Left ventricle myocardium inferior (tissue), 1 donor: ENCODE results near the gene MSI2. TPM values are rescaled to one million over a fixed set of nuclear protein-coding genes. Genes with fewer than 3 reads are reported as not detected.
"Not testable (repeated sequence)": the region's sequence is repeated elsewhere in the genome, so short reads cannot be mapped to it uniquely, and the experiment has no call there.

Experiments
- DNase-seq: peaks from one replicate; pipeline ENCODE4 v3.0.0-alpha.2; 2020
- H3K27ac ChIP-seq: fragments of 200-600 bp; replicated peaks from 2 replicates; pipeline ENCODE4 v1.8.0; 2021
- H3K27me3 ChIP-seq: fragments of 200-600 bp; 2 replicates; pipeline ENCODE4 v1.8.0; 2021; ENCODE audit warnings: low read depth
- H3K36me3 ChIP-seq: fragments of 200-600 bp; 2 replicates; pipeline ENCODE4 v1.8.0; 2021
- H3K4me1 ChIP-seq: fragments of 200-600 bp; 2 replicates; pipeline ENCODE4 v1.8.0; 2021
- H3K4me3 ChIP-seq: fragments of 200-600 bp; 2 replicates; pipeline ENCODE4 v1.8.0; 2021; ENCODE audit warnings: mild to moderate bottlenecking, moderate library complexity
- H3K9me3 ChIP-seq: fragments of 200-600 bp; replicated peaks from 2 replicates; pipeline ENCODE4 v1.8.0; 2021
- CTCF ChIP-seq: fragments of 200-600 bp; IDR thresholded peaks from 2 replicates; pipeline ENCODE4 v1.8.0; 2021; ENCODE audit warnings: antibody characterized with exemption, mild to moderate bottlenecking, borderline replicate concordance
- intact Hi-C: fragments of 100-400 bp; cut with micrococcal nuclease; formaldehyde crosslinking; loops from one replicate; pipeline ENCODE4 v1.11.0; 2022
- total RNA-seq: library from RNA; stranded (reverse); fragmentation: NEBNext Ultra II Directional; extraction: Animal tissue kit (Norgen Biotek cat#: 25700); gene quantifications from one replicate; pipeline ENCODE4 v1.2.1, GENCODE V29; 2021
- donor health status: DM: no; HTN: yes; CAD: no; lungs with severe emphysema.

Gene MSI2
- total RNA-seq, 1 donor from 2014 or later, result 118 TPM

GRCh38 chr17:57617218-57617617 is 360.9 kb downstream of the MSI2 start:
- intact Hi-C loops, result no loop called here
- Histone ChIP-seq H3K4me3 (no peak overlapping the region), H3K9me3 (no peaks in the 10 kb centered on the region)

GRCh38 chr17:57619061-57619937 is 363.0 kb downstream of the MSI2 start:
- no peak for TF ChIP-seq CTCF
- intact Hi-C loops, result no loop called here
- Histone ChIP-seq H3K4me3 (no peak overlapping the region), H3K27ac (no peak overlapping the region), H3K4me1 (peaks cover 43% of the 10 kb centered on the region), H3K36me3 (peaks cover 6% of the 10 kb centered on the region), H3K9me3 (no peaks in the 10 kb centered on the region), H3K27me3 (no peaks in the 10 kb centered on the region)
- DNase-seq, result no peak

More at GRCh38 chr17:57617218-57617617, 360.9 kb downstream of the MSI2 start:
- Histone ChIP-seq H3K27ac (no peak overlapping the region), H3K36me3 (peaks cover 6% of the 10 kb centered on the region), H3K27me3 (no peaks in the 10 kb centered on the region), H3K4me1 (peaks cover 22% of the 10 kb centered on the region)
- no peak for TF ChIP-seq CTCF
- no peak for DNase-seq

GRCh38 chr17:57620576-57620975 is 364.3 kb downstream of the MSI2 start:
- no peak overlapping the region for H3K27ac ChIP-seq
- DNase-seq, result no peak
- no peaks in the 10 kb centered on the region for H3K27me3 ChIP-seq
- no peak overlapping the region for H3K4me3 ChIP-seq
- no peak for TF ChIP-seq CTCF
- H3K9me3 ChIP-seq, result no peaks in the 10 kb centered on the region
- intact Hi-C loops, result no loop called here
- peaks cover 6% of the 10 kb centered on the region for H3K36me3 ChIP-seq
- H3K4me1 ChIP-seq, result peaks cover 45% of the 10 kb centered on the region

- intact Hi-C loops, H3K9me3 ChIP-seq, DNase-seq, H3K4me3 ChIP-seq, H3K36me3 ChIP-seq, H3K27me3 ChIP-seq: not testable (repeated sequence)
- Histone ChIP-seq H3K4me1 (peaks cover 50% of the 10 kb centered on the region), H3K27ac (peak overlapping the region; percentile 73)
Observed at GRCh38 chr17:57621791-57622190, 365.5 kb downstream of the MSI2 start.

- Histone ChIP-seq H3K27me3 (no peaks in the 10 kb centered on the region), H3K4me1 (peaks cover 54% of the 10 kb centered on the region), H3K4me3 (peak overlapping the region; percentile 21), H3K27ac (peak overlapping the region; percentile 73), H3K9me3 (no peaks in the 10 kb centered on the region), H3K36me3 (peaks cover 9% of the 10 kb centered on the region)
- DNase-seq, result no peak
- intact Hi-C loops, result no loop called here
- no peak for TF ChIP-seq CTCF
Observed at GRCh38 chr17:57622306-57622682, 366.0 kb downstream of the MSI2 start.
